Left ventricle myocardium inferior (tissue), 1 donor: Measurements from ENCODE around the gene TNFAIP2. TPM values are rescaled to one million over a fixed set of nuclear protein-coding genes. Genes with fewer than 3 reads are reported as not detected.

ENCODE experiments used
- DNase-seq: peaks from one replicate; pipeline ENCODE4 v3.0.0-alpha.2; 2020
- H3K27ac ChIP-seq: fragments of 200-600 bp; replicated peaks from 2 replicates; pipeline ENCODE4 v1.8.0; 2021
- H3K27me3 ChIP-seq: fragments of 200-600 bp; 2 replicates; pipeline ENCODE4 v1.8.0; 2021; ENCODE audit warnings: low read depth
- H3K36me3 ChIP-seq: fragments of 200-600 bp; 2 replicates; pipeline ENCODE4 v1.8.0; 2021
- H3K4me1 ChIP-seq: fragments of 200-600 bp; 2 replicates; pipeline ENCODE4 v1.8.0; 2021
- H3K4me3 ChIP-seq: fragments of 200-600 bp; 2 replicates; pipeline ENCODE4 v1.8.0; 2021; ENCODE audit warnings: mild to moderate bottlenecking, moderate library complexity
- H3K9me3 ChIP-seq: fragments of 200-600 bp; replicated peaks from 2 replicates; pipeline ENCODE4 v1.8.0; 2021
- intact Hi-C: fragments of 100-400 bp; cut with micrococcal nuclease; formaldehyde crosslinking; loops from one replicate; pipeline ENCODE4 v1.11.0; 2022
- total RNA-seq: library from RNA; stranded (reverse); fragmentation: NEBNext Ultra II Directional; extraction: Animal tissue kit (Norgen Biotek cat#: 25700); gene quantifications from one replicate; pipeline ENCODE4 v1.2.1, GENCODE V29; 2021
- TF ChIP-seq, protein P1 (sequence below): fragments of 200-600 bp; IDR thresholded peaks from 2 replicates; pipeline ENCODE4 v1.8.0; 2021; ENCODE audit warnings: antibody characterized with exemption, mild to moderate bottlenecking, borderline replicate concordance
- donor health status: DM: no; HTN: yes; CAD: no; lungs with severe emphysema.

Gene TNFAIP2
- total RNA-seq, 1 donor from 2014 or later, result 40.1 TPM

DNA sequence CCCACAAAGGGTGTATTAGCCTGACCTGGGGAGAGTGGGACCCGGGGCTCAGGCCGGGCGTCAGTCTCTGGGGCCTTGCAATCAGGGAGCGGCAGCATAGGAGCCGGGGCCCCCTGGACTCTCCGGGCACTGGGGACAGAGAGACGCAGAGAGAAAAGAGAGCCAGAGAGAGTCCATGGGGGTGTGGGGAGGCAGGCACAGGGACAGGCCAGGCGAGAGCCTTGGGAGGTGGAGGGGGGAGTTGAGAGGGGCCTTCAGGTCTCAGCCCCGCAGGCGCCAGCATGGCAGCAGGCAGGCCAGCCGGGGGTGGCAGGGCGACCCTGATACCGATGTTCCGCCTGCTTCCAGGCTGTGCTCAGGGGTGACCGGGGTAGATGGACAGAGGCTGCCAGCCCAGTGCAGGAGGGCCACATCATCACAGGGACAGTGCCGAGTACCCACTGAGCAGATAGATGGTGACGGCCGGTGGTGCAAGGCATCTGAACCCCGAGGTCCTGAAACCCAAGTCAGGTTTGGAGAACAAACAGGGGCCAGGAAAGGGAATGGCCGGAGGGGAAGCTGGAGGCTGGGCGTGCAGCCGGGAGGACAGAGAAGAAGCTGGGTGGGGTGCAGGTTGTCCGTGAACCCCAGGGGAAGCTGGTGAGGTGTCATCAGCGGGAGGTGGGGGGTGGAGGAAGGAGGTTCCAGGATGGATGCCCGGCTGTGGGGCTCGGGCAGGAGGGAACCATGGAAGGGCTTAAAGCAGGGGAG is 25.8 kb upstream of the TNFAIP2 start:
- H3K4me3 ChIP-seq, result no peak overlapping the region
- peaks cover 13% of the 10 kb centered on the region for H3K4me1 ChIP-seq
- H3K36me3 ChIP-seq, result no peaks in the 10 kb centered on the region
- no peak overlapping the region for H3K27ac ChIP-seq
- no peaks in the 10 kb centered on the region for H3K9me3 ChIP-seq
- peaks cover 55% of the 10 kb centered on the region for H3K27me3 ChIP-seq
- TF ChIP-seq, protein P1, sequence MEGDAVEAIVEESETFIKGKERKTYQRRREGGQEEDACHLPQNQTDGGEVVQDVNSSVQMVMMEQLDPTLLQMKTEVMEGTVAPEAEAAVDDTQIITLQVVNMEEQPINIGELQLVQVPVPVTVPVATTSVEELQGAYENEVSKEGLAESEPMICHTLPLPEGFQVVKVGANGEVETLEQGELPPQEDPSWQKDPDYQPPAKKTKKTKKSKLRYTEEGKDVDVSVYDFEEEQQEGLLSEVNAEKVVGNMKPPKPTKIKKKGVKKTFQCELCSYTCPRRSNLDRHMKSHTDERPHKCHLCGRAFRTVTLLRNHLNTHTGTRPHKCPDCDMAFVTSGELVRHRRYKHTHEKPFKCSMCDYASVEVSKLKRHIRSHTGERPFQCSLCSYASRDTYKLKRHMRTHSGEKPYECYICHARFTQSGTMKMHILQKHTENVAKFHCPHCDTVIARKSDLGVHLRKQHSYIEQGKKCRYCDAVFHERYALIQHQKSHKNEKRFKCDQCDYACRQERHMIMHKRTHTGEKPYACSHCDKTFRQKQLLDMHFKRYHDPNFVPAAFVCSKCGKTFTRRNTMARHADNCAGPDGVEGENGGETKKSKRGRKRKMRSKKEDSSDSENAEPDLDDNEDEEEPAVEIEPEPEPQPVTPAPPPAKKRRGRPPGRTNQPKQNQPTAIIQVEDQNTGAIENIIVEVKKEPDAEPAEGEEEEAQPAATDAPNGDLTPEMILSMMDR, result no peak
- no peak for DNase-seq
- intact Hi-C loops, result no loop called here

DNA sequence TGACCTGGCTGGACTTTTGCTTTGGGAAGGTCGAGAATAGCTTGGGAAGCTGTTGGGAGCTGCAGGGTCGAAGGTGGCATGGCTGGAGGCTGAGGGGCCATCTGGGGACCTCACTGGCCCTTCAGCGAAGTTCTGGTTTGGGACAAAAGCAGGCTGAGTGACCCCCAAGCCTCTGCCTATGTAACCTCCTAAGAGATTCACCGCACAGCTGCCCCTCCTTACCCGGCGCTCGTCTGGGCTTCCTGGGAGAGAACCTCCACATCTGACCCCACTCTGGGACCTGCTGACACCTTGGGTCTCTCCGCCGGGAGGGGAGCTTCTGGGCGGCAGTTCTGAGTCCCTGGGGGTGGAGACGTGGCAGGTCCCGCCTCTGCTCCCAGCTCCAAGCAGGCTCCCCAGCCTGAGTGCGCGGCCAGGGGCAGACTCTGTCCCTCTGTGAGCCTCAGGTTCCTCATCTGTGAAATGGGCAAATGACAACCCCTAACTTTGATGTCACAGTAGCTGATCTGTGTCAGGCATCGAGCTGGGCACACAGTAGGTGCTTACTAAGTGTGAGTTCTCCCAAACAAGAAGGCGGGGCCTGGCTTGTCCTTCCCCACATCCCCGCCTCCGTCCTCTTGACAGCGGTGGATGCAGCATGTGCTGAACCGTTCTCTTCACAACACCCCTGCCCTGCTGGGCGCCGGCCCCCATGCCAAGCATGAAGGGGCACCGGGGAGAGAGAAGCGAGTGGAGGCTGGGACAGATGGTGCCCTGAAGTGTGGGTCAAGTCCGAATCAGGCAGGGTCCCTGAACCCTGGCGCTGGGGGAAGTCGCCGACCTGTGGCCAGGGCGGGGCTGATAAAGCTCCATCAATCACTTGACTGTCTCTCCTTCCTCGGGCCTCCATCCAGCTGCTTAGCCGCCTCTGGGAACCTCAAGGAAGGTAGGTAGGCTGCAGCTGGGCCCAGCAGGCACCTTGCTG is 25.0 kb upstream of the TNFAIP2 start:
- DNase-seq, result no peak
- TF ChIP-seq, protein P1, result no peak
- H3K27me3 ChIP-seq, result peaks cover 63% of the 10 kb centered on the region
- intact Hi-C loops, result no loop called here
- peaks cover 21% of the 10 kb centered on the region for H3K4me1 ChIP-seq
- no peak overlapping the region for H3K27ac ChIP-seq
- H3K4me3 ChIP-seq, result no peak overlapping the region
- H3K36me3 ChIP-seq, result no peaks in the 10 kb centered on the region
- H3K9me3 ChIP-seq, result no peaks in the 10 kb centered on the region

DNA sequence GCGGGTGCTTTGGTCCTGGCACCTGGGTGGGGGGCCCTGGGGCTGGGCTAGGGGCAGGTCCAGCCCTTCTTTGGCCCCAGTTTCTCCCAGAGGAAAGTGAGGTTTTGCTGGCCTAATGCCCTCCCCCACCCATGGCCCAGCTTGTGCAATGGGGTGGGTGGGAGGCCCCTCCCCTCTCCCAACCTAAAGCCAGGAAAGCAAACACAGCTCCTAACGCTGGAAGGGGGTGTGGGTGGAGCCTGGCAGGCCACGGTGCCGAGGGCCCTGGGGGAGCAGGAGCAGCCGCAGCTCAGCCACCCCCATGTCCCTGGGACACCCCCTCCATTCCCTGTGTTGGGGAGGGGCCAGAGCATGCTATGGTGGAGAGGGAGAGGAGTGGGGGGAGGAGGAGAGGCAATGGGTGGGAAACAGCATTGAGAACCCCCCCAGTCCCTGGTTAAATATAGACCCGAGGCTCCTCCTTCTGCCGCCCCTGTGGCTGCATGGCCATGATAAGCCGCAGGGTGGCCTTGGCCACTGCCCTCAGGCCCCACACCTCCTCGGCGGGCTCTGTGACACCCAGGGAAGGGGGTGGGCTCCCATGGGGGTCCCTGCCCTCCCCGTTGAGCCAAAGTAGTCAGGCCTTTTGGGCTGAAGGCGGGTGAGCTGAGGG is 24.1 kb upstream of the TNFAIP2 start:
- Histone ChIP-seq H3K27me3 (peaks cover 73% of the 10 kb centered on the region), H3K36me3 (no peaks in the 10 kb centered on the region), H3K4me3 (no peak overlapping the region), H3K4me1 (peaks cover 28% of the 10 kb centered on the region), H3K9me3 (no peaks in the 10 kb centered on the region), H3K27ac (no peak overlapping the region)
- TF ChIP-seq, protein P1, result no peak
- intact Hi-C loops, result no loop called here
- no peak for DNase-seq

DNA sequence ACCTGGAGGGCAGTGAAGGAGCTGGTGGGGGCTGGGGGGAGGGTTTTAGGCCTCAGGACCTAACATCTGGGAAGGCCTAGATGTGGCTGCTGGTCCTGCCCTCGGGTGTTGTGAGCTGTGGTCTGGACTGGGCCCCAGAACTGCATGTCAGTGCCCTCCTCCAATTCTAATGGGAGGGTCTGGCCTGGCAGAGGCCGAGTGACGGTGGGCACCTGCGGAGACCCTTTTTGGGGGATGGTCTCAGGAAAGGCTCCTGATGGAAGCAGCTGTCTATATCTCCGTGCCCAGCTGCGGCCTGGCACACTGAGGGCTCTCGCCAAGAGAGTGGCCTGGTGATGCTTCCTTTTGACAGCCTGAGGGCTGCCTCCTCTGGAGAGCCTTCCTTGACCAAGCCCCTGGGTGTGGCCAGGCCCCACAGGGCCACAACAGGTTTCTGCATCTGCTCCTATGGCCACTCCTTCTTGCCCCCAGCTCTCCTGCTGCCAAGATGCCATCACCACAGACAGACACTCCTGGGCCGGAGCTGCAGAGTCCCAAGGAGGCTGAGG is 23.5 kb upstream of the TNFAIP2 start:
- DNase-seq, result no peak
- Histone ChIP-seq H3K36me3 (no peaks in the 10 kb centered on the region), H3K27ac (no peak overlapping the region), H3K4me3 (no peak overlapping the region), H3K9me3 (no peaks in the 10 kb centered on the region), H3K4me1 (peaks cover 28% of the 10 kb centered on the region), H3K27me3 (peaks cover 79% of the 10 kb centered on the region)
- TF ChIP-seq, protein P1, result no peak
- intact Hi-C loops, result loop anchor here (10.0 kb wide), 1 partner anchor 85 kb away; no protein-coding TSS in a partner anchor
